ENCODE data around the gene RAB11FIP3. TPM values are rescaled to one million over a fixed set of nuclear protein-coding genes. Genes with fewer than 3 reads are reported as not detected.
A peak's percentile ranks its signal among the peaks of the same experiment; 100 is the strongest.

The RAB11FIP3 gene
- total and polyA plus RNA-seq, 9 of the 15 experiments (the other 6 are each of a cell fraction or from before 2014, with no cell fraction given) = 0.46 to 13.1 (median 4.3) TPM

DNA sequence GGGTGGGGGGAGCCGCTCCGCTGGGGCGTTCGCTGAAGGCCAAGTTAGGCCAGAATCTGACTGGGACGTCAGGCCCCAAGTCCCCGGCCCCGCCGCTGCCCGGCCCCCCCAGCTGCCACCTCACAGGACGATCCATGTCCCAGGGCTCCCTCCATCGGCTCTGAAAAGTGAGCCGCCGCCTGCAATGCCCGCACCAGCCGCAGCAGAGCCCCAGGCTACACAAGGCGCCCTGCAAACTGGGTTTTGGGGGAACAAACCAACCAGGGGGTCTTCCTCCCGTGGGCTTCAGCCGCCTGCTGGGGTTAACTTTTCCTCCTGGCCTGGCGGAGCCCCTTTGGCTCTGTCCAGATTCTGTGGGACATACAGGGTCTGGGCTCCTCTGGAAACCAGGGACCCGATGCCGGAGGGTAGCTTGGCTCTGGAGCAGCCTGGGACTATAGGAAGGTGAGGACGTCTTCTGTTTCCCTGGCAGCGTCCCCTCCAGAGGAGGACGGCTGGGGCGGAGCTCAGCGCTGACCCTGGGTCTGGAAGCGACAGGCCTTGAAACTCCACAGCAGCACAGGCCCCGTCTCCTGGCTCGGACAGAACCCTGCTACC, 27.6 kb upstream of the RAB11FIP3 start (continued):
- no peak for TF ChIP-seq ZBTB7A (IDR thresholded peaks at IDR 0.05; ENCODE audit: borderline replicate concordance, control insufficient read depth, low read depth, low read length)
- TF ChIP-seq ZNF311 (CRISPR knock-in tag; IDR thresholded peaks at IDR 0.05) = no peak
- no peak for TF ChIP-seq THRAP3 (IDR thresholded peaks at IDR 0.05; ENCODE audit: borderline replicate concordance)
- TF ChIP-seq CEBPG (CRISPR knock-in tag; IDR thresholded peaks at IDR 0.05) = no peak
- TF ChIP-seq CEBPG (tag; conservative IDR thresholded peaks at IDR 0.05 in 1 of 2, IDR thresholded peaks at IDR 0.05 in 1 of 2) = no peak
- TF ChIP-seq PHB2 (IDR thresholded peaks at IDR 0.05; ENCODE audit: low read depth) = no peak
- TF ChIP-seq, protein P1, sequence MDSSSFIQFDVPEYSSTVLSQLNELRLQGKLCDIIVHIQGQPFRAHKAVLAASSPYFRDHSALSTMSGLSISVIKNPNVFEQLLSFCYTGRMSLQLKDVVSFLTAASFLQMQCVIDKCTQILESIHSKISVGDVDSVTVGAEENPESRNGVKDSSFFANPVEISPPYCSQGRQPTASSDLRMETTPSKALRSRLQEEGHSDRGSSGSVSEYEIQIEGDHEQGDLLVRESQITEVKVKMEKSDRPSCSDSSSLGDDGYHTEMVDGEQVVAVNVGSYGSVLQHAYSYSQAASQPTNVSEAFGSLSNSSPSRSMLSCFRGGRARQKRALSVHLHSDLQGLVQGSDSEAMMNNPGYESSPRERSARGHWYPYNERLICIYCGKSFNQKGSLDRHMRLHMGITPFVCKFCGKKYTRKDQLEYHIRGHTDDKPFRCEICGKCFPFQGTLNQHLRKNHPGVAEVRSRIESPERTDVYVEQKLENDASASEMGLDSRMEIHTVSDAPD (CRISPR knock-in tag; IDR thresholded peaks at IDR 0.05) = no peak
- no peak for TF ChIP-seq POLR3A (IDR thresholded peaks at IDR 0.05; ENCODE audit: borderline replicate concordance, extremely low read depth, insufficient read depth, insufficient read length)
- TF ChIP-seq CREM (IDR thresholded peaks at IDR 0.05; ENCODE audit: low read depth) = peak; percentile 24; the same call in 1 of the 2 replicates
- TF ChIP-seq ZNF76 (CRISPR knock-in tag; IDR thresholded peaks at IDR 0.05; ENCODE audit: borderline replicate concordance) = no peak
- no peak for TF ChIP-seq EP300 (IDR thresholded peaks at IDR 0.05; ENCODE audit: low read length)
- TF ChIP-seq SMARCC2 (IDR thresholded peaks at IDR 0.05; ENCODE audit: low read depth) = no peak
- TF ChIP-seq, protein P2, sequence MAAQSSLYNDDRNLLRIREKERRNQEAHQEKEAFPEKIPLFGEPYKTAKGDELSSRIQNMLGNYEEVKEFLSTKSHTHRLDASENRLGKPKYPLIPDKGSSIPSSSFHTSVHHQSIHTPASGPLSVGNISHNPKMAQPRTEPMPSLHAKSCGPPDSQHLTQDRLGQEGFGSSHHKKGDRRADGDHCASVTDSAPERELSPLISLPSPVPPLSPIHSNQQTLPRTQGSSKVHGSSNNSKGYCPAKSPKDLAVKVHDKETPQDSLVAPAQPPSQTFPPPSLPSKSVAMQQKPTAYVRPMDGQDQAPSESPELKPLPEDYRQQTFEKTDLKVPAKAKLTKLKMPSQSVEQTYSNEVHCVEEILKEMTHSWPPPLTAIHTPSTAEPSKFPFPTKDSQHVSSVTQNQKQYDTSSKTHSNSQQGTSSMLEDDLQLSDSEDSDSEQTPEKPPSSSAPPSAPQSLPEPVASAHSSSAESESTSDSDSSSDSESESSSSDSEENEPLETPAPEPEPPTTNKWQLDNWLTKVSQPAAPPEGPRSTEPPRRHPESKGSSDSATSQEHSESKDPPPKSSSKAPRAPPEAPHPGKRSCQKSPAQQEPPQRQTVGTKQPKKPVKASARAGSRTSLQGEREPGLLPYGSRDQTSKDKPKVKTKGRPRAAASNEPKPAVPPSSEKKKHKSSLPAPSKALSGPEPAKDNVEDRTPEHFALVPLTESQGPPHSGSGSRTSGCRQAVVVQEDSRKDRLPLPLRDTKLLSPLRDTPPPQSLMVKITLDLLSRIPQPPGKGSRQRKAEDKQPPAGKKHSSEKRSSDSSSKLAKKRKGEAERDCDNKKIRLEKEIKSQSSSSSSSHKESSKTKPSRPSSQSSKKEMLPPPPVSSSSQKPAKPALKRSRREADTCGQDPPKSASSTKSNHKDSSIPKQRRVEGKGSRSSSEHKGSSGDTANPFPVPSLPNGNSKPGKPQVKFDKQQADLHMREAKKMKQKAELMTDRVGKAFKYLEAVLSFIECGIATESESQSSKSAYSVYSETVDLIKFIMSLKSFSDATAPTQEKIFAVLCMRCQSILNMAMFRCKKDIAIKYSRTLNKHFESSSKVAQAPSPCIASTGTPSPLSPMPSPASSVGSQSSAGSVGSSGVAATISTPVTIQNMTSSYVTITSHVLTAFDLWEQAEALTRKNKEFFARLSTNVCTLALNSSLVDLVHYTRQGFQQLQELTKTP (IDR thresholded peaks at IDR 0.05; ENCODE audit: low read depth in 1 of 2, partially characterized antibody in 2 of 2) = peak in 1 of 2 experiments; percentile 40
- 0 out of 2 replicates have a peak, but pooled peaks have one; percentile 19 for TF ChIP-seq ARID1B (IDR thresholded peaks at IDR 0.05)
- no peak for TF ChIP-seq ZNF445 (CRISPR knock-in tag; IDR thresholded peaks at IDR 0.05; ENCODE audit: low read depth)
- no peak for TF ChIP-seq TEAD2 (tag; IDR thresholded peaks at IDR 0.05)
- TF ChIP-seq SP1 (CRISPR knock-in tag; IDR thresholded peaks at IDR 0.05) = peak; percentile 40; the same call in 1 of the 2 replicates
- peak; percentile 78 for TF ChIP-seq HNRNPK (IDR thresholded peaks at IDR 0.05; ENCODE audit: low read depth, low read length, poor library complexity, severe bottlenecking)
- 0 out of 2 replicates have a peak, but pooled peaks have one; percentile 6 for TF ChIP-seq TEAD4 (IDR thresholded peaks at IDR 0.05; ENCODE audit: low read length)
- no peak for TF ChIP-seq TEAD4 (CRISPR knock-in tag; IDR thresholded peaks at IDR 0.05; ENCODE audit: borderline replicate concordance)
- no peak for TF ChIP-seq BDP1 (IDR thresholded peaks at IDR 0.05; ENCODE audit: insufficient read depth, insufficient read length)
- no peak for TF ChIP-seq ERF (CRISPR knock-in tag; IDR thresholded peaks at IDR 0.05)
- TF ChIP-seq SETDB1 (IDR thresholded peaks at IDR 0.05; ENCODE audit: low read length) = no peak
- no peak for TF ChIP-seq SOX6 (IDR thresholded peaks at IDR 0.05)
- no peak for TF ChIP-seq NR2C2 (CRISPR knock-in tag; IDR thresholded peaks at IDR 0.05)
- TF ChIP-seq NR2C2 (tag; IDR thresholded peaks at IDR 0.05) = no peak

Data from K562 (cell line).